Dedifferentiated amniotic fluid mesenchymal stem cell (primary cell): Measurements from ENCODE around the gene SLC28A2.
"Not testable (repeated sequence)": the region's sequence is repeated elsewhere in the genome, so short reads cannot be mapped to it uniquely, and the experiment has no call there.

ENCODE experiments used
- DNase-seq: peaks from one replicate; pipeline ENCODE4 v3.0.0-alpha.2; 2016; ENCODE audit errors: extremely low spot score

Gene SLC28A2

GRCh38 chr15:45251888-45252287 is at the start of gene SLC28A2:
SLC28A2 (plus strand) TSS chr15:45252234; CDS start chr15:45253216, 982 bp downstream.
- DNase-seq: no peak

- DNase-seq: no peak
Observed at GRCh38 chr15:45203182-45203581, 48.9 kb upstream of the SLC28A2 start.

GRCh38 chr15:45205192-45205591 is 46.8 kb upstream of the SLC28A2 start:
- no peak for DNase-seq

GRCh38 chr15:45212493-45212892 is 39.5 kb upstream of the SLC28A2 start:
- DNase-seq: no peak

GRCh38 chr15:45221053-45221599 is 30.9 kb upstream of the SLC28A2 start:
- no peak for DNase-seq

- no peak for DNase-seq
Observed at GRCh38 chr15:45221967-45222366, 30.1 kb upstream of the SLC28A2 start.

GRCh38 chr15:45224621-45225217 is 27.3 kb upstream of the SLC28A2 start:
- DNase-seq: no peak

- no peak for DNase-seq
Observed at GRCh38 chr15:45225506-45226273, 26.3 kb upstream of the SLC28A2 start.

- DNase-seq: no peak
Observed at GRCh38 chr15:45228931-45229330, 23.1 kb upstream of the SLC28A2 start.

- DNase-seq: no peak
Observed at GRCh38 chr15:45230245-45230965, 21.6 kb upstream of the SLC28A2 start.

GRCh38 chr15:45231132-45231531 is 20.9 kb upstream of the SLC28A2 start:
- DNase-seq: no peak

- DNase-seq: no peak
Observed at GRCh38 chr15:45231864-45232562, 20.0 kb upstream of the SLC28A2 start.

- no peak for DNase-seq
Observed at GRCh38 chr15:45234562-45235235, 17.3 kb upstream of the SLC28A2 start.

GRCh38 chr15:45236806-45237205 is 15.2 kb upstream of the SLC28A2 start:
- not testable (repeated sequence) for DNase-seq

GRCh38 chr15:45242289-45242688 is 9.7 kb upstream of the SLC28A2 start:
- no peak for DNase-seq

- DNase-seq: no peak
Observed at GRCh38 chr15:45249125-45249780, 2.8 kb upstream of the SLC28A2 start.

GRCh38 chr15:45253330-45253729 is 1.3 kb downstream of the SLC28A2 start:
- no peak for DNase-seq

GRCh38 chr15:45254405-45254804 is 2.4 kb downstream of the SLC28A2 start:
- DNase-seq: no peak

GRCh38 chr15:45254824-45255223 is 2.8 kb downstream of the SLC28A2 start:
- DNase-seq: not testable (repeated sequence)

GRCh38 chr15:45259796-45260195 is 7.8 kb downstream of the SLC28A2 start:
- no peak for DNase-seq
